ENCODE data around the gene ZEB1. TPM values are rescaled to one million over a fixed set of nuclear protein-coding genes. Genes with fewer than 3 reads are reported as not detected.

Gene ZEB1
- total and polyA plus RNA-seq, 10 of the 15 experiments (the other 5 are each of a cell fraction or from before 2014, with no cell fraction given): 10.4 to 35.6 (median 24.5) TPM

GRCh38 chr10:31320550-31321211, 1.7 kb downstream of the ZEB1 start (continued):
- TF ChIP-seq KLF5 (IDR thresholded peaks at IDR 0.05; ENCODE audit: partially characterized antibody) (no peak), GATAD2B (conservative IDR thresholded peaks at IDR 0.05; ENCODE audit: low read depth) (peak; percentile 44; the same call in 1 of the 2 replicates), POLR2AphosphoS2 (IDR thresholded peaks at IDR 0.05; ENCODE audit: low read depth, low read length) (no peak), RAD21 (IDR thresholded peaks at IDR 0.05; ENCODE audit: insufficient read depth, low read depth, low read length) (0 out of 2 replicates have a peak, but pooled peaks have one; percentile 8), CBX3 (IDR thresholded peaks at IDR 0.05; ENCODE audit: borderline replicate concordance, low read depth) (no peak), POLR2A (IDR thresholded peaks at IDR 0.05; ENCODE audit: low read depth, low read length) (peak; percentile 43), IRF5 (IDR thresholded peaks at IDR 0.05; ENCODE audit: borderline replicate concordance) (no peak), CHD1 (IDR thresholded peaks at IDR 0.05; ENCODE audit: low read depth, low read length) (no peak; the same call in 1 of the 2 replicates), MEF2A (IDR thresholded peaks at IDR 0.05; ENCODE audit: insufficient read depth, low read depth, low read length) (0 out of 2 replicates have a peak, but pooled peaks have one; percentile 21), BCL11A (IDR thresholded peaks at IDR 0.05; ENCODE audit: low read depth, low read length) (no peak), ZBTB11 (CRISPR knock-in tag; IDR thresholded peaks at IDR 0.05) (no peak), NR2F1 (conservative IDR thresholded peaks at IDR 0.05) (no peak), EZH2 (IDR thresholded peaks at IDR 0.05; ENCODE audit: borderline replicate concordance, control insufficient read depth, low read depth, low read length) (no peak), MLLT1 (IDR thresholded peaks at IDR 0.05) (peak; percentile 65; the same call in 1 of the 2 replicates), CTCF (IDR thresholded peaks at IDR 0.05 in 2 of 3, conservative IDR thresholded peaks at IDR 0.05 in 1 of 3; ENCODE audit: control insufficient read depth in 2 of 3, extremely low read depth in 1 of 3, insufficient read depth in 1 of 3, low read depth in 3 of 3, low read length in 3 of 3) (peak in 1 of 3 experiments; percentile 7; a peak in 1 of 6 replicates), HCFC1 (IDR thresholded peaks at IDR 0.05; ENCODE audit: low read length) (no peak), ASH2L (IDR thresholded peaks at IDR 0.05; ENCODE audit: borderline replicate concordance, low read depth) (no peak), NBN (IDR thresholded peaks at IDR 0.05) (peak; percentile 64)
